HG03139 (cell line): ENCODE measurements around the gene MYO1B.

Source experiments
- ATAC-seq: cut with Tn5 transposase; IDR thresholded peaks from one replicate; pipeline ENCODE4 v1.9.1; 2021; ENCODE audit not compliant: unreplicated experiment

MYO1B gene

GRCh38 chr2:191225690-191226089 lies 19.5 kb upstream of the MYO1B start:
- no peak for ATAC-seq

GRCh38 chr2:191226196-191226595 lies 19.0 kb upstream of the MYO1B start:
- ATAC-seq = no peak

GRCh38 chr2:191228333-191228732 lies 16.9 kb upstream of the MYO1B start:
- ATAC-seq = no peak

GRCh38 chr2:191228861-191229260 lies 16.3 kb upstream of the MYO1B start:
- ATAC-seq = no peak

- no peak for ATAC-seq
Observed at GRCh38 chr2:191230174-191230573, 15.0 kb upstream of the MYO1B start.

- ATAC-seq = no peak
Observed at GRCh38 chr2:191231995-191232394, 13.2 kb upstream of the MYO1B start.

- ATAC-seq = no peak
Observed at GRCh38 chr2:191233533-191233932, 11.7 kb upstream of the MYO1B start.

GRCh38 chr2:191234376-191234775 lies 10.8 kb upstream of the MYO1B start:
- ATAC-seq = no peak

- no peak for ATAC-seq
Observed at GRCh38 chr2:191240871-191241270, 4.3 kb upstream of the MYO1B start.

- no peak for ATAC-seq
Observed at GRCh38 chr2:191241418-191241817, 3.8 kb upstream of the MYO1B start.

- no peak for ATAC-seq
Observed at GRCh38 chr2:191243154-191243553, 2.0 kb upstream of the MYO1B start.

GRCh38 chr2:191244350-191244749 lies 854 bp upstream of the MYO1B start:
- ATAC-seq = no peak

GRCh38 chr2:191245869-191246531 lies 796 bp downstream of the MYO1B start:
- ATAC-seq = no peak

GRCh38 chr2:191246820-191247380 lies 1.7 kb downstream of the MYO1B start:
- no peak for ATAC-seq

- ATAC-seq = peak; percentile 49
Observed at GRCh38 chr2:191247381-191248057, 2.3 kb downstream of the MYO1B start.

- ATAC-seq = no peak
Observed at GRCh38 chr2:191249156-191249813, 4.1 kb downstream of the MYO1B start.

- ATAC-seq = no peak
Observed at GRCh38 chr2:191250400-191250799, 5.2 kb downstream of the MYO1B start.

- no peak for ATAC-seq
Observed at GRCh38 chr2:191250986-191251385, 5.8 kb downstream of the MYO1B start.

- no peak for ATAC-seq
Observed at GRCh38 chr2:191252699-191253098, 7.5 kb downstream of the MYO1B start.

GRCh38 chr2:191253476-191253875 lies 8.3 kb downstream of the MYO1B start:
- no peak for ATAC-seq

- no peak for ATAC-seq
Observed at GRCh38 chr2:191255271-191255670, 10.1 kb downstream of the MYO1B start.

GRCh38 chr2:191255756-191256312 lies 10.6 kb downstream of the MYO1B start:
- ATAC-seq = no peak
